IMR-90 (cell line): ENCODE data around the gene RBBP8NL. TPM values are rescaled to one million over a fixed set of nuclear protein-coding genes. Genes with fewer than 3 reads are reported as not detected.

ENCODE experiments used
- ATAC-seq: fragments of 200-7000 bp; cut with Tn5 transposase; 2 replicates; pipeline ENCODE4 v1.9.1; 2020; ENCODE audit warnings: low read depth, mild to moderate bottlenecking, moderate library complexity
- BruUV-seq: library from RNA; stranded (reverse); fragments of 400-500 nt; replicated peaks from 2 replicates; lab custom pipeline; 2021; lab: Mats Ljungman, UMichigan
- CTCF ChIA-PET: fragments of 300-600 bp; formaldehyde crosslinking; extraction: SDS; loops from one replicate; lab custom pipeline; 2021; ENCODE audit warnings: antibody characterized with exemption; lab: Yijun Ruan, JAX
- POLR2A ChIA-PET: fragments of 300-600 bp; sonication (Branson Sonifier 250); formaldehyde crosslinking; loops from one replicate; lab custom pipeline; 2022; ENCODE audit warnings: antibody characterized with exemption; ENCODE audit not compliant: unreplicated experiment; lab: Charles Lee
- DNase-seq: peaks from one replicate; pipeline ENCODE4 v3.0.0; 2013
- H2AFZ ChIP-seq: replicated peaks from 2 replicates; pipeline ENCODE3; 2013; ENCODE audit warnings: low read length, mild to moderate bottlenecking; ENCODE audit not compliant: poor library complexity
- H2AK5ac ChIP-seq: 2 replicates; pipeline ENCODE4 v1.6.1; 2013; ENCODE audit warnings: low read depth, low read length, inconsistent platforms
- H2AK9ac ChIP-seq: replicated peaks from 2 replicates; pipeline ENCODE3; 2013; ENCODE audit warnings: mild to moderate bottlenecking, low read depth, low read length, moderate library complexity; ENCODE audit not compliant: poor library complexity
- H2BK120ac ChIP-seq: 2 replicates; pipeline ENCODE4 v1.6.1; 2013; ENCODE audit warnings: low read depth, low read length, inconsistent platforms
- H2BK15ac ChIP-seq: 3 replicates; pipeline ENCODE4 v1.6.1; 2013; ENCODE audit warnings: low read depth, low read length, inconsistent platforms
- H2BK20ac ChIP-seq: 2 replicates; pipeline ENCODE4 v1.6.1; 2013; ENCODE audit warnings: low read depth, mild to moderate bottlenecking, inconsistent platforms, low read length, moderate library complexity
- H2BK5ac ChIP-seq: 2 replicates; pipeline ENCODE4 v1.6.1; 2013; ENCODE audit warnings: mild to moderate bottlenecking, low read depth, low read length, inconsistent platforms; ENCODE audit not compliant: poor library complexity, severe bottlenecking
- H3K14ac ChIP-seq: replicated peaks from 2 replicates; pipeline ENCODE4 v1.6.1; 2013; ENCODE audit warnings: low read depth, low read length, inconsistent platforms
- H3K18ac ChIP-seq: 2 replicates; pipeline ENCODE4 v1.6.1; 2013; ENCODE audit warnings: low read depth, low read length, control low read depth
- H3K23ac ChIP-seq: 2 replicates; pipeline ENCODE4 v1.6.1; 2013; ENCODE audit warnings: low read depth, low read length, inconsistent platforms
- H3K27ac ChIP-seq: 2 replicates; pipeline ENCODE4 v1.5.1; 2013; ENCODE audit warnings: mild to moderate bottlenecking, control low read depth, low read length; ENCODE audit not compliant: insufficient read depth
- H3K27me3 ChIP-seq: 2 replicates; pipeline ENCODE4 v1.6.1; 2013; ENCODE audit warnings: low read length; ENCODE audit not compliant: control insufficient read depth, insufficient read depth
- H3K36me3 ChIP-seq: 2 replicates; pipeline ENCODE4 v1.6.1; 2013; ENCODE audit warnings: low read length, mixed read lengths; ENCODE audit not compliant: control insufficient read depth, insufficient read depth
- H3K4ac ChIP-seq: 2 replicates; pipeline ENCODE4 v1.6.1; 2013; ENCODE audit warnings: low read depth, low read length, inconsistent platforms
- H3K4me1 ChIP-seq: 2 replicates; pipeline ENCODE4 v1.6.1; 2013; ENCODE audit warnings: low read length, mixed read lengths; ENCODE audit not compliant: control insufficient read depth, insufficient read depth
- H3K4me2 ChIP-seq: 2 replicates; pipeline ENCODE4 v1.6.1; 2013; ENCODE audit warnings: low read depth, mild to moderate bottlenecking, control low read depth, low read length, moderate library complexity
- H3K4me3 ChIP-seq: 2 replicates; pipeline ENCODE4 v1.5.1; 2013; ENCODE audit warnings: low read depth, mild to moderate bottlenecking, control low read depth, low read length, moderate library complexity; ENCODE audit not compliant: insufficient read depth
- H3K56ac ChIP-seq: 2 replicates; pipeline ENCODE4 v1.6.1; 2013; ENCODE audit warnings: low read length, inconsistent platforms; ENCODE audit not compliant: insufficient read depth; ENCODE audit errors: extremely low read depth
- H3K79me1 ChIP-seq, 2 experiments: 2 replicates each; pipeline ENCODE4 v1.6.1; 2013; ENCODE audit warnings: low read length in 2 of 2, inconsistent platforms in 1 of 2, low read depth in 1 of 2
- H3K9ac ChIP-seq: 2 replicates; pipeline ENCODE4 v1.6.1; 2013; ENCODE audit warnings: low read depth, low read length, control low read depth
- H3K9me1 ChIP-seq: 2 replicates; pipeline ENCODE4 v1.6.1; 2013; ENCODE audit warnings: low read length, inconsistent platforms; ENCODE audit not compliant: insufficient read depth
- H3K9me3 ChIP-seq: 2 replicates; pipeline ENCODE4 v1.6.1; 2013; ENCODE audit warnings: low read length; ENCODE audit not compliant: control insufficient read depth, insufficient read depth
- H4K20me1 ChIP-seq: 2 replicates; pipeline ENCODE4 v1.6.1; 2013; ENCODE audit warnings: low read length, inconsistent platforms; ENCODE audit not compliant: insufficient read depth
- H4K5ac ChIP-seq: 2 replicates; pipeline ENCODE4 v1.6.1; 2013; ENCODE audit warnings: mild to moderate bottlenecking, low read depth, low read length, control low read depth
- H4K8ac ChIP-seq, 2 experiments: 2 replicates each; pipeline ENCODE4 v1.6.1; 2013; ENCODE audit warnings: low read depth in 2 of 2, low read length in 2 of 2, control low read depth in 1 of 2, inconsistent platforms in 1 of 2
- H4K91ac ChIP-seq: 2 replicates; pipeline ENCODE4 v1.6.1; 2013; ENCODE audit warnings: low read depth, low read length, inconsistent platforms; ENCODE audit not compliant: insufficient read depth
- FOS ChIP-seq: fragments of 150-350 bp; IDR thresholded peaks from 2 replicates; pipeline ENCODE4 v1.6.1; 2016; ENCODE audit warnings: low read depth, low read length
- MAFK ChIP-seq: IDR thresholded peaks from 2 replicates; pipeline ENCODE4 v1.6.1; 2012; ENCODE audit warnings: low read depth, low read length, improper control_type of control experiment
- MAZ ChIP-seq: IDR thresholded peaks from 2 replicates; pipeline ENCODE4 v1.6.1; 2012; ENCODE audit warnings: low read depth, mild to moderate bottlenecking, low read length, improper control_type of control experiment, moderate library complexity, borderline replicate concordance
- RAD21 ChIP-seq: IDR thresholded peaks from 2 replicates; pipeline ENCODE4 v1.6.1; 2012; ENCODE audit warnings: low read length, improper control_type of control experiment
- WGBS, 2 experiments: methylation state at CpG; one replicate each; pipeline versions ENCODE4 v1.1.5 to v1.1.7; 2013; ENCODE audit warnings: missing lambda C conversion rate in 2 of 2; ENCODE audit not compliant: insufficient read length in 1 of 2; ENCODE audit errors: extremely low coverage in 2 of 2; 5-methylcytosine and 5-hydroxymethylcytosine counted together
- dilution Hi-C: fragments of 300-500 bp; cut with HindIII; formaldehyde crosslinking; loops from one replicate; pipeline ENCODE4 v1.14.3; 2018; ENCODE audit warnings: low sequenced_read_pairs; ENCODE audit not compliant: unreplicated experiment
- in situ Hi-C: fragments of 300-500 bp; cut with MboI; formaldehyde crosslinking; loops from 3 replicates; pipeline ENCODE4 v1.14.3; 2019; ENCODE audit warnings: low sequenced_read_pairs, inconsistent platforms, mixed read lengths
- intact Hi-C: fragments of 100-400 bp; cut with micrococcal nuclease; formaldehyde crosslinking; loops from 2 replicates; pipeline ENCODE4 v1.10.0; 2022
- polyA plus RNA-seq, 3 experiments: library from polyadenylated mRNA; depleted of rRNA; stranded (reverse); fragments of >200 nt; gene quantifications; 2 replicates each; pipeline ENCODE4 v1.2.3, GENCODE V29; 2012; ENCODE audit warnings: low replicate concordance in 1 of 3
- total RNA-seq: library from RNA; depleted of rRNA; stranded (reverse); fragments of >200 nt; gene quantifications from 2 replicates; pipeline ENCODE4 v1.2.3, GENCODE V29; 2012

Gene RBBP8NL
- total and polyA plus RNA-seq, 2 of the 4 experiments (the other 2 are of a cell fraction) = not detected

- Histone ChIP-seq H4K5ac (no peak overlapping the region), H3K36me3 (peaks cover 1% of the 10 kb centered on the region; the same call in 1 of the 2 replicates), H2BK5ac (no peak overlapping the region), H2AK9ac (no peak overlapping the region), H2AK5ac (no peak overlapping the region), H3K18ac (no peak overlapping the region), H3K56ac (no peak overlapping the region), H2BK120ac (no peak overlapping the region), H2BK15ac (no peak overlapping the region), H3K27ac (no peak overlapping the region), H3K79me1 (peaks cover 10 to 17% of the 10 kb centered on the region in 2 experiments; a peak in 2 of 4 replicates), H3K14ac (no peak overlapping the region), H3K9me3 (no peaks in the 10 kb centered on the region), H3K4me3 (no peak overlapping the region), H4K91ac (no peak overlapping the region), H3K9me1 (no peaks in the 10 kb centered on the region), H3K4me1 (peaks cover 6% of the 10 kb centered on the region; the same call in 1 of the 2 replicates), H3K4ac (no peak overlapping the region), H4K8ac (no peak overlapping the region), H3K27me3 (peaks cover 3% of the 10 kb centered on the region; the same call in 1 of the 2 replicates), H4K20me1 (peaks cover 8% of the 10 kb centered on the region; the same call in 1 of the 2 replicates), H3K9ac (no peak overlapping the region), H2BK20ac (no peak overlapping the region), H3K23ac (no peak overlapping the region), H3K4me2 (no peak overlapping the region), H2AFZ (peak overlapping the region; percentile 49)
- no peak for TF ChIP-seq MAFK
- no peak for TF ChIP-seq FOS
- TF ChIP-seq MAZ = no peak
- no peak for TF ChIP-seq RAD21
- dilution Hi-C loops = no loop called here
- POLR2A ChIA-PET = no interaction called here
- intact Hi-C loops = no loop called here
- no peak for DNase-seq
- no peak for ATAC-seq
- 100% methylated on average over 2 of the region's 9 CpGs; no CpG with 5 or more reads in 1 of the 2 experiments for WGBS, 2 experiments
- CTCF ChIA-PET = no interaction called here
- in situ Hi-C loops = no loop called here
- BruUV-seq = no TSS peak
These were observed 23.1 kb downstream of the RBBP8NL start for GRCh38 chr20:62404112-62404665.
